ENCODE measurements around the gene DCUN1D1. TPM values are rescaled to one million over a fixed set of nuclear protein-coding genes. Genes with fewer than 3 reads are reported as not detected.

The DCUN1D1 gene
- total RNA-seq, 1 donor from 2014 or later: 50.7 TPM

- TF ChIP-seq CTCF (IDR thresholded peaks at IDR 0.05; ENCODE audit: unreplicated experiment): no peak
- no peaks in the 10 kb centered on the region for H3K27me3 Mint-ChIP-seq (ENCODE audit: low read depth)
- H3K36me3 Mint-ChIP-seq: peaks cover 20% of the 10 kb centered on the region
- H3K9me3 Mint-ChIP-seq: no peaks in the 10 kb centered on the region
- no peak for DNase-seq (ENCODE audit: low spot score in 2 of 2, unreplicated experiment in 2 of 2)
- peaks cover under 1% of the 10 kb centered on the region for H3K4me1 Mint-ChIP-seq
- no peak overlapping the region for H3K4me3 Mint-ChIP-seq
- no peak overlapping the region for H3K27ac Mint-ChIP-seq
Measured at GRCh38 chr3:182941719-182942118, 38.6 kb downstream of the DCUN1D1 start.

GRCh38 chr3:182940266-182940808 is 40.0 kb downstream of the DCUN1D1 start:
- Mint-ChIP-seq H3K4me1 (peaks cover 9% of the 10 kb centered on the region), H3K4me3 (no peak overlapping the region), H3K9me3 (no peaks in the 10 kb centered on the region), H3K27ac (no peak overlapping the region), H3K36me3 (peaks cover 9% of the 10 kb centered on the region), H3K27me3 (ENCODE audit: low read depth) (no peaks in the 10 kb centered on the region)
- DNase-seq (ENCODE audit: low spot score in 2 of 2, unreplicated experiment in 2 of 2): no peak
- TF ChIP-seq CTCF (IDR thresholded peaks at IDR 0.05; ENCODE audit: unreplicated experiment): no peak

DNA sequence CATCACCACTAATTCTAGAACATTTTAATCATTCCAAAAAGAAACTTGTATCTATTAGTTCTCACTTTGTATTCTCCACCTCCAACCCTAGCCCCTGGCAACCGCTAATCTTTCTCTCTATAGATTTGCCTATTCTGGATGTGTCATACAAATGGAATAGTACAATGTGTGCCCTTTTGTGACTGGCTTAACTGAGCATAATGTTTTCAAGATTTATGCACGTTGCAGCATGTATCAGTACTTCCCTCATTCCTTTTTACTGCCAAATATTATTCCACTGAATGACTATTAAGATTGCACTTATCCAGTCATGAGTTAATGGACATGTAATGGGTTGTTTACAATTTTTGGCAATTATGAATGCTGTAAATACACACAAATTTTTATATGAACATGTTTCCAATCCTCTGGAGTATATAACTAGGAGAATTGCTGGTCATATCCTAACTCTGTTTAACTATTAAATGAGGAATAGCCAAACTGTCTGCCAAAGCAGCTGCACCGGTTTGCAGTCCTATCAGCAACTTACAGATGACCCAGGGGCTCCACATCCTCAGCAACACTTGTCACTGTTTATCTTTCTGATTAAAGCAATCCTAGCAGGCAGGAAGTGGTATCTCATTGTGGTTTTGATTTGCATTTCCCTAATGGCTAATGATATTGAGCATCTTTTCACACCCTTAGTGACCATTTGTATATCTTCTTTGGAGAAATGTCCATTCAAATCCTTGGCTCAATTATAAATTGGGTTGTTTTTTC is 42.9 kb downstream of the DCUN1D1 start:
- Mint-ChIP-seq H3K27me3 (ENCODE audit: low read depth) (no peaks in the 10 kb centered on the region), H3K36me3 (peaks cover 3% of the 10 kb centered on the region), H3K4me3 (no peak overlapping the region), H3K27ac (no peak overlapping the region), H3K9me3 (peaks cover 7% of the 10 kb centered on the region), H3K4me1 (peaks cover 9% of the 10 kb centered on the region)
- DNase-seq (ENCODE audit: low spot score in 2 of 2, unreplicated experiment in 2 of 2): no peak
- TF ChIP-seq CTCF (IDR thresholded peaks at IDR 0.05; ENCODE audit: unreplicated experiment): no peak

- no peak for TF ChIP-seq CTCF (IDR thresholded peaks at IDR 0.05; ENCODE audit: unreplicated experiment)
- Mint-ChIP-seq H3K4me3 (no peak overlapping the region), H3K36me3 (peaks cover 6% of the 10 kb centered on the region), H3K27me3 (ENCODE audit: low read depth) (no peaks in the 10 kb centered on the region), H3K4me1 (peaks cover 9% of the 10 kb centered on the region), H3K9me3 (peaks cover 11% of the 10 kb centered on the region), H3K27ac (peak overlapping the region; percentile 67)
- DNase-seq (ENCODE audit: low spot score in 2 of 2, unreplicated experiment in 2 of 2): no peak
Measured at GRCh38 chr3:182936918-182937285, 43.4 kb downstream of the DCUN1D1 start.

DNA sequence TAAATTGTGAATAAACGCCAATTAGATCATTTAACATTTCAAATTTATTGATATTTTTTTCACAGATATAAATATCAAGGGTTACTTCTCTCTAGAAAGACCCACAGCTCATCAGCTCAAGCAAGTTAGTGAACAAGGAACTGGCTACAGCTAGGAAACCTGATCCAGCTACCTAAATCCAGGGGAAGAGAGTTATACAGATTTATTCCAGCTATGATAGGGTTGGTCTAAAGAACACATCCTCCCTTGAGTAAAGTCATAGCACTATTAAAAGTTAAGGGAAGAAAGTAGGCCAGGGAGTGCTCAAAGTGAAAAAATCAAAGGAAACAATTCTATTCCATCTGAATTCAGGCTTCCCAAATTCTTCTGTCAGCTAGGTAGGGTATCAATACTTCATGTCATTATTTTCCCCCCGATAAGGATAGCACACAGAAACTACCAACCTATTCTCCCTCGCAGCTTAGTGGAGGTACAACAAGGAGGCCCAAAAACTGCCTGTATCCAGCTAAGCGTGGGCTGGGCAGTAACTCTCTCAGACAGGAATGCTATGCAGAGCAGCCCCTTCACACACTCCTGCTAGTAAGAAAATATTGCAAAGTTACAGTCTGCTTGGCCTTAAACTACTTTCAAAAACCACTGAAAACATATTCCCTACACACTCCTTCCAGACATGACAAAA is 44.0 kb downstream of the DCUN1D1 start:
- Mint-ChIP-seq H3K4me3 (no peak overlapping the region), H3K9me3 (peaks cover 14% of the 10 kb centered on the region), H3K4me1 (peaks cover 9% of the 10 kb centered on the region), H3K27me3 (ENCODE audit: low read depth) (no peaks in the 10 kb centered on the region), H3K36me3 (peaks cover 8% of the 10 kb centered on the region), H3K27ac (peak overlapping the region; percentile 67)
- TF ChIP-seq CTCF (IDR thresholded peaks at IDR 0.05; ENCODE audit: unreplicated experiment): no peak
- DNase-seq (ENCODE audit: low spot score in 2 of 2, unreplicated experiment in 2 of 2): no peak
